NB4 (cell line): ENCODE results near the gene GATA5.

Experiments used
- CTCF ChIP-seq: IDR thresholded peaks from one replicate; pipeline ENCODE4 v1.5.1; 2012; ENCODE audit warnings: low read depth, low read length
- MAX ChIP-seq: IDR thresholded peaks from 2 replicates; pipeline ENCODE4 v1.6.1; 2011; ENCODE audit warnings: low read depth, low read length
- POLR2A ChIP-seq: IDR thresholded peaks from 2 replicates; pipeline ENCODE4 v1.6.1; 2011; ENCODE audit warnings: mild to moderate bottlenecking; ENCODE audit not compliant: insufficient read length; ENCODE audit errors: extremely low read depth

GRCh38 chr20:62483613-62484458 lies 8.0 kb upstream of the GATA5 start:
- TF ChIP-seq CTCF (no peak), MAX (no peak), POLR2A (no peak)
